Tibial nerve (tissue), 4 donors: ENCODE data around the gene ANO6. TPM values are rescaled to one million over a fixed set of nuclear protein-coding genes. Genes with fewer than 3 reads are reported as not detected.

ENCODE experiments used
- DNase-seq, 2 donors: peaks; one replicate each; pipeline ENCODE4 v3.0.0-alpha.2; 2019; ENCODE audit warnings: low spot score in 2 of 2
- H3K27ac ChIP-seq, 4 donors: fragments of 200-600 bp; sonication (generic) in 3 of 4; one replicate each; pipeline ENCODE4 v1.5.1; 2017 to 2019; ENCODE audit warnings: mild to moderate bottlenecking in 1 of 4
- H3K27me3 ChIP-seq, 2 donors: fragments of 200-600 bp; sonication (generic) in 1 of 2; one replicate each; pipeline versions ENCODE4 v1.5.1 to v1.6.0; 2017 to 2019
- H3K36me3 ChIP-seq, 3 donors: fragments of 200-600 bp; sonication (generic); one replicate each; pipeline ENCODE4 v1.5.1; 2018 to 2019
- H3K4me1 ChIP-seq, 4 donors: fragments of 200-600 bp; sonication (generic) in 3 of 4; one replicate each; pipeline ENCODE4 v1.5.1; 2017 to 2019
- H3K4me3 ChIP-seq, 4 donors: fragments of 200-600 bp; sonication (generic) in 3 of 4; one replicate each; pipeline ENCODE4 v1.5.1; 2017 to 2019; ENCODE audit warnings: mild to moderate bottlenecking in 1 of 4, moderate library complexity in 1 of 4
- H3K9me3 ChIP-seq, 4 donors: fragments of 200-600 bp; sonication (generic) in 3 of 4; one replicate each; pipeline ENCODE4 v1.5.1; 2017 to 2019
- EP300 ChIP-seq, 2 donors: sonication (generic); formaldehyde crosslinking; IDR thresholded peaks; one replicate each; pipeline ENCODE4 v1.6.1; 2017; ENCODE audit warnings: antibody characterized with exemption in 2 of 2, mild to moderate bottlenecking in 1 of 2
- POLR2A ChIP-seq, 2 donors: fragments of 450-650 bp; IDR thresholded peaks; one replicate each; pipeline ENCODE4 v1.6.1; 2017; ENCODE audit warnings: antibody characterized with exemption in 2 of 2, mild to moderate bottlenecking in 2 of 2, moderate library complexity in 2 of 2
- WGBS, 2 donors: methylation state at CpG; one replicate each; pipeline ENCODE4 v1.1.5; 2018; 5-methylcytosine and 5-hydroxymethylcytosine counted together
- total RNA-seq, 4 donors: library from RNA; depleted of rRNA; stranded (reverse); fragments of >200 nt; gene quantifications; one replicate each; pipeline ENCODE4 v1.1.0, GENCODE V29; 2016
- TF ChIP-seq, protein P1 (sequence below), 5 experiments: fragments of 200-600 bp in 3 of 5; fragments of 450-650 bp in 2 of 5; sonication (generic) in 3 of 5; IDR thresholded peaks; one replicate each; pipeline ENCODE4 v1.5.1; 2016 to 2019; ENCODE audit warnings: antibody characterized with exemption in 5 of 5, mild to moderate bottlenecking in 3 of 5, moderate library complexity in 2 of 5

ANO6 gene
- total RNA-seq, 4 donors from 2014 or later: 44.1 to 52.2 (median 45.3) TPM

DNA sequence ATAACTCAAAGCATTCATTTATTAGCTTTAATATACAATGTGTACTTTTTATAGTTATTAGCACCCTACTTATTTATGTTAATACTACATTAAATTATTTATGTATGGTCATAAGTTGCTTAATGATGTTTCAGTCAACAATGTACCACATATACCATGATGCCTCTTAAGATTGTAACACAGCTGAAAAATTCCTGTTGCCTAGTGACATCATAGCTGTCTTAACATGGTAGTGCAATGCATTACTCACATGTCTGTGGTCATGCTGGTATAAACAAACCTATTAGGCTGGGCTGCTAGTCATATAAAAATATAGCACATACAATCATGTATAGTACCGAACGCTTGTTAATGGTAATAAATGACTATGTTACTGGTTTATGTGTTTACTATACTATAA, 120.4 kb downstream of the ANO6 start:
- Histone ChIP-seq H3K36me3 (peaks cover 0 to 6% (median 0%) of the 10 kb centered on the region in 3 donors), H3K4me3 (no peak overlapping the region), H3K27me3 (no peaks in the 10 kb centered on the region), H3K27ac (no peak overlapping the region), H3K9me3 (no peaks in the 10 kb centered on the region), H3K4me1 (peaks cover 0 to 4% (median 0%) of the 10 kb centered on the region in 4 donors)
- TF ChIP-seq, protein P1, sequence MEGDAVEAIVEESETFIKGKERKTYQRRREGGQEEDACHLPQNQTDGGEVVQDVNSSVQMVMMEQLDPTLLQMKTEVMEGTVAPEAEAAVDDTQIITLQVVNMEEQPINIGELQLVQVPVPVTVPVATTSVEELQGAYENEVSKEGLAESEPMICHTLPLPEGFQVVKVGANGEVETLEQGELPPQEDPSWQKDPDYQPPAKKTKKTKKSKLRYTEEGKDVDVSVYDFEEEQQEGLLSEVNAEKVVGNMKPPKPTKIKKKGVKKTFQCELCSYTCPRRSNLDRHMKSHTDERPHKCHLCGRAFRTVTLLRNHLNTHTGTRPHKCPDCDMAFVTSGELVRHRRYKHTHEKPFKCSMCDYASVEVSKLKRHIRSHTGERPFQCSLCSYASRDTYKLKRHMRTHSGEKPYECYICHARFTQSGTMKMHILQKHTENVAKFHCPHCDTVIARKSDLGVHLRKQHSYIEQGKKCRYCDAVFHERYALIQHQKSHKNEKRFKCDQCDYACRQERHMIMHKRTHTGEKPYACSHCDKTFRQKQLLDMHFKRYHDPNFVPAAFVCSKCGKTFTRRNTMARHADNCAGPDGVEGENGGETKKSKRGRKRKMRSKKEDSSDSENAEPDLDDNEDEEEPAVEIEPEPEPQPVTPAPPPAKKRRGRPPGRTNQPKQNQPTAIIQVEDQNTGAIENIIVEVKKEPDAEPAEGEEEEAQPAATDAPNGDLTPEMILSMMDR (IDR thresholded peaks at IDR 0.05): no peak
- TF ChIP-seq EP300 (IDR thresholded peaks at IDR 0.05) (no peak), POLR2A (IDR thresholded peaks at IDR 0.05) (no peak)
- DNase-seq: no peak
- 95 to 97% methylated on average over 2 of the region's 2 CpGs for WGBS, 2 donors

DNA sequence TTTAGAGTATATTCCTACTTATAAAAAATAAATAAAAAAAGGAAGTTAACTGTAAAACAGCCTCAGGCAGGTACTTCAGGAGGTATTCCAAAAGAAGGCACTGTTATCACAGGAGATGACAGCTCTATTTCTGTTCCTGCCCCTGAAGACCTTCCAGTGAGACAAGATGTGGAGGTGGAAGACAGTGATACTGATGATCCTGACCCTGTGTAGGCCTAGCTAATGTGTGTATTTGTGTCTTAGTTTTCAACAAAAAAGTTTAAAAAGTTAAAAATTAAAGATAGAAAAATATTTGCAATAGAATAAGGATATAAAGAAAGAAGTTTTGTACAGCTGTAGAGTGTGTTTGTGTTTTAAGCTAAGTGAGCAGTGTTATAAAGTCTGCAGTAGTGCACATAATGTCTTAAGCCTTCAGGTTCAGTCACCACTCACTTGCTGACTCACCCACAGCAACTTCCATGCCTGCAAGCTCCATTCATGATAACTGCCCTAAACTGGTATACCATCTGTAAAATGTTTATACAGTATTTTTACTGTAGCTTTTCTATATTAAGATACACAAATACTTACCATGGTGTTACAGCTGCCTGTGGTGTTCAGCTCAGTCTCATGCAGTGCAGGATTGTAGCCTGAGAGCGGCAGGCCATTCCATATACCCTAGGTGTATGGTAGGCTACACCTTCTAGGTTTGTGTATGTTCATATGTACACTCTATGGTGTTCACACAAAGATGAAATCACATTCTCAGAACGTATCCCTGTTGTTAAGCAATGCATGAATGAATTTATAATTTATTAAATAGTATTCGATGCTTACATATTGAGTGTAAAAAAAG, 121.1 kb downstream of the ANO6 start:
- Histone ChIP-seq H3K9me3 (no peaks in the 10 kb centered on the region), H3K4me1 (peaks cover 0 to 4% (median 0%) of the 10 kb centered on the region in 4 donors), H3K4me3 (no peak overlapping the region), H3K27ac (no peak overlapping the region), H3K36me3 (peaks cover 0 to 3% (median 0%) of the 10 kb centered on the region in 3 donors), H3K27me3 (no peaks in the 10 kb centered on the region)
- WGBS, 2 donors: 90 to 93% methylated on average over 3 of the region's 3 CpGs
- TF ChIP-seq POLR2A (IDR thresholded peaks at IDR 0.05): no peak
- TF ChIP-seq EP300 (IDR thresholded peaks at IDR 0.05): no peak
- TF ChIP-seq, protein P1 (IDR thresholded peaks at IDR 0.05): no peak
- no peak for DNase-seq

DNA sequence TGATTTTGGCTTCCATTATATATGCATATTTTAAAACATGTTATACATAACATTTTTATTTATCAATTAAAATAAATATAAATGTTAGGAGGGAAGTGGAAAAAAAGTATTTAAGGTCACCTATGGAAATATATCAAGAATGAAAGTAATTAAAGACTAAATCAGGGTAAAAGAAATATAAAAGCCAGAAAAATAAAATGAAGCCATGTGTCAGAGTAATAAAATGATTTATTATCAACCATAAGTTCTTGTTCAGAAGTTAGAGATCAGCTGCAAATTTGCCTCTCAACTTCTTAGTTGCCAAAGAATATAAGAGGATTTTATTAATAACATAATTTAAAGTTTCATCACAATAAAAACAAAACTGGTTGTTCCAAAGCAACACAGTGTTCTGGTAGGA, 121.9 kb downstream of the ANO6 start:
- TF ChIP-seq, protein P1 (IDR thresholded peaks at IDR 0.05): no peak
- TF ChIP-seq EP300 (IDR thresholded peaks at IDR 0.05) (no peak), POLR2A (IDR thresholded peaks at IDR 0.05) (no peak)

DNA sequence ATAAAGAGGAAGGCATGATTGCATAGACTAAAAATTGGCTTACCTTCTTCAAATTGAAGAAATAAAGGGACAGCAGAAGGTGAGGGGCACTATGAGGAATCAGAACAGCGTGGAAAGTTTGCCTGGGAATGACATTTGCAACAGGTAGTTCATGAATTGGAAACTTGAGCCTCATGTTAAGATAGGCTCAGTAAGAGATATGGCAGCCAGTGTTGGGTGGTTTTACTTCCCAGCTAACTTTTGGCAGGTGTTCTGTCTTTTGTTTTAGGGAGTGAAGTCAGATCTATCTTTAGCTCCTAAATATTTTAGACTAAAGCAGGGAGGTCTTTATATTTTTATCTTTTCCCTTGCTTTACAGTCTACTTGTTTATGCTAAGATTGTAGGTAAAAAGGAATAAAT, 122.4 kb downstream of the ANO6 start:
- Histone ChIP-seq H3K36me3 (peaks cover 0 to under 1% (median 0%) of the 10 kb centered on the region in 3 donors), H3K27ac (no peak overlapping the region), H3K4me1 (peaks cover 0 to 4% (median 0%) of the 10 kb centered on the region in 4 donors), H3K27me3 (no peaks in the 10 kb centered on the region), H3K9me3 (no peaks in the 10 kb centered on the region), H3K4me3 (no peak overlapping the region)
- 89 to 100% methylated on average over 1 of the region's 1 CpG for WGBS, 2 donors
- TF ChIP-seq, protein P1 (IDR thresholded peaks at IDR 0.05): no peak
- no peak for TF ChIP-seq POLR2A (IDR thresholded peaks at IDR 0.05)
- no peak for TF ChIP-seq EP300 (IDR thresholded peaks at IDR 0.05)
- no peak for DNase-seq

More for the DNA sequence above, 121.9 kb downstream of the ANO6 start:
- no peaks in the 10 kb centered on the region for H3K9me3 ChIP-seq
- H3K4me3 ChIP-seq: no peak overlapping the region
- no peaks in the 10 kb centered on the region for H3K27me3 ChIP-seq
- peaks cover 0 to 4% (median 0%) of the 10 kb centered on the region in 4 donors for H3K4me1 ChIP-seq
- no peak overlapping the region for H3K27ac ChIP-seq
- DNase-seq: no peak
- H3K36me3 ChIP-seq: no peaks in the 10 kb centered on the region

DNA sequence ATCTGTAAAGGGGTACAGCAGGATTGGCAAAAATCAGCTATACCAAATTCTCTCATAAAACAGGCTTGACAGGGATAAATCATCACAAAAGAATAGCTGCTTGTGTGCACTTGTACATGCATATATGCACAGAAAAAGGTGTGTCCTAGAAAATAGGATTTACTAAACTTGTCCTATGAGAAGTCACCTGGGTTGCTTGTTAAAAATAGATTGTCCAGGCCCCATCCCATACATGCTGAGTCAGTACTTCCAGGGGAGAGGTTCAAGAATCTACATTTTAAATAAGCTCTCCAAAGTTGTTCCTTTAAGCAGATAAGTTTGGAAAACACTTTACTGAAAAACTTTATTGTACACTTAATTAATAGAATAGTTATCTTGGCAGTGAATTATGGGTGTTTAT, 123.1 kb downstream of the ANO6 start:
- Histone ChIP-seq H3K27ac (no peak overlapping the region), H3K9me3 (no peaks in the 10 kb centered on the region), H3K4me1 (peaks cover 0 to 4% (median 0%) of the 10 kb centered on the region in 4 donors), H3K36me3 (peaks cover 0 to 4% (median 0%) of the 10 kb centered on the region in 3 donors), H3K27me3 (no peaks in the 10 kb centered on the region), H3K4me3 (no peak overlapping the region)
- DNase-seq: no peak
- TF ChIP-seq EP300 (IDR thresholded peaks at IDR 0.05) (no peak), POLR2A (IDR thresholded peaks at IDR 0.05) (no peak)
- TF ChIP-seq, protein P1 (IDR thresholded peaks at IDR 0.05): no peak
